ENCODE measurements around the gene ACADS.

GRCh38 chr12:120774169-120774916 is 48.7 kb downstream of the ACADS start:
- no peak for TF ChIP-seq CTCF (IDR thresholded peaks at IDR 0.05 in 4 of 5, conservative IDR thresholded peaks at IDR 0.05 in 1 of 5)
- no peak for TF ChIP-seq POLR2A (IDR thresholded peaks at IDR 0.05)

Data from gastrocnemius medialis (tissue), 4 donors.